WTC11 (cell line): Measurements from ENCODE around the gene PTCHD4. TPM values are rescaled to one million over a fixed set of nuclear protein-coding genes. Genes with fewer than 3 reads are reported as not detected.

Experiments
- ATAC-seq: fragments of 200-7000 bp; cut with Tn5 transposase; 2 replicates; pipeline ENCODE4 v1.10.0; 2021; ENCODE audit warnings: mild to moderate bottlenecking, moderate library complexity
- Bru-seq: library from RNA; stranded (reverse); fragments of 400-500 nt; gene quantifications from one replicate; lab custom pipeline; 2021; lab: Mats Ljungman, UMichigan
- CTCF ChIA-PET: fragments of 300-600 bp; sonication (Branson Sonifier 250); formaldehyde crosslinking; loops from one replicate; lab custom pipeline; 2021; ENCODE audit warnings: antibody characterized with exemption; lab: Charles Lee
- POLR2A ChIA-PET: fragments of 350-600 bp; sonication (Branson Sonifier 250); formaldehyde crosslinking; loops from one replicate; lab custom pipeline; 2021; ENCODE audit warnings: antibody characterized with exemption; lab: Charles Lee
- DNase-seq: peaks from one replicate; pipeline ENCODE4 v3.0.0; 2021; ENCODE audit warnings: low spot score
- H3K27ac Mint-ChIP-seq: 2 replicates; pipeline ENCODE4 v1.8.0; 2021; ENCODE audit warnings: mixed read lengths
- H3K27me3 Mint-ChIP-seq: 2 replicates; pipeline ENCODE4 v1.8.0; 2021; ENCODE audit warnings: low read depth, mild to moderate bottlenecking, moderate library complexity, mixed read lengths
- H3K36me3 Mint-ChIP-seq: 2 replicates; pipeline ENCODE4 v1.8.0; 2021; ENCODE audit warnings: mixed read lengths
- H3K4me1 Mint-ChIP-seq: 2 replicates; pipeline ENCODE4 v1.8.0; 2022; ENCODE audit warnings: mixed read lengths
- H3K4me3 Mint-ChIP-seq: 2 replicates; pipeline ENCODE4 v1.8.0; 2021; ENCODE audit warnings: mild to moderate bottlenecking, moderate library complexity, mixed read lengths
- H3K9me3 Mint-ChIP-seq: 2 replicates; pipeline ENCODE4 v1.8.0; 2021; ENCODE audit warnings: mixed read lengths
- ARID4B ChIP-seq: sonication (generic); formaldehyde crosslinking; IDR thresholded peaks from 2 replicates; pipeline ENCODE4 v1.8.0; 2023; ENCODE audit warnings: missing genetic modification reagents, mild to moderate bottlenecking, borderline replicate concordance
- ATF1 ChIP-seq: sonication (generic); formaldehyde crosslinking; IDR thresholded peaks from 2 replicates; pipeline ENCODE4 v1.8.1; 2023; ENCODE audit warnings: mild to moderate bottlenecking, moderate library complexity, missing genetic modification reagents
- FOXJ3 ChIP-seq: sonication (generic); formaldehyde crosslinking; IDR thresholded peaks from 2 replicates; pipeline ENCODE4 v1.9.0; 2021; ENCODE audit warnings: missing genetic modification reagents, mild to moderate bottlenecking, borderline replicate concordance
- HMGA2 ChIP-seq: fragments of 250-450 bp; sonication (Bioruptor Pico); IDR thresholded peaks from 2 replicates; pipeline ENCODE4 v1.4.0; 2021; ENCODE audit warnings: mild to moderate bottlenecking, moderate library complexity
- MLX ChIP-seq: sonication (generic); formaldehyde crosslinking; IDR thresholded peaks from 2 replicates; pipeline ENCODE4 v1.8.1; 2023; ENCODE audit warnings: mild to moderate bottlenecking, missing genetic modification reagents, moderate library complexity
- NFE2L1 ChIP-seq: sonication (generic); formaldehyde crosslinking; IDR thresholded peaks from 2 replicates; pipeline ENCODE4 v1.8.1; 2023; ENCODE audit warnings: missing genetic modification reagents
- NFYB ChIP-seq: sonication (generic); formaldehyde crosslinking; conservative IDR thresholded peaks from 2 replicates; pipeline ENCODE4 v1.8.0; 2022; ENCODE audit warnings: low read depth, missing genetic modification reagents
- NR3C1 ChIP-seq: sonication (generic); formaldehyde crosslinking; conservative IDR thresholded peaks from 2 replicates; pipeline ENCODE4 v1.8.1; 2023; ENCODE audit warnings: low read depth, mild to moderate bottlenecking, missing genetic modification reagents
- SMAD4 ChIP-seq: sonication (generic); formaldehyde crosslinking; IDR thresholded peaks from 2 replicates; pipeline ENCODE4 v1.8.0; 2022; ENCODE audit warnings: mild to moderate bottlenecking, missing genetic modification reagents
- SOX15 ChIP-seq: fragments of 250-450 bp; sonication (Bioruptor Pico); IDR thresholded peaks from 2 replicates; pipeline ENCODE4 v1.9.0; 2021; ENCODE audit warnings: mild to moderate bottlenecking
- TEAD4 ChIP-seq: sonication (generic); formaldehyde crosslinking; IDR thresholded peaks from 2 replicates; pipeline ENCODE4 v1.8.0; 2022; ENCODE audit warnings: mild to moderate bottlenecking, missing genetic modification reagents
- TP53 ChIP-seq: sonication (generic); formaldehyde crosslinking; IDR thresholded peaks from 2 replicates; pipeline ENCODE4 v1.8.1; 2023; ENCODE audit warnings: mild to moderate bottlenecking, missing genetic modification reagents
- ZNF219 ChIP-seq: sonication (generic); formaldehyde crosslinking; IDR thresholded peaks from 2 replicates; pipeline ENCODE4 v1.8.0; 2023; ENCODE audit warnings: missing genetic modification reagents, mild to moderate bottlenecking, borderline replicate concordance
- ZNF232 ChIP-seq: sonication (generic); formaldehyde crosslinking; IDR thresholded peaks from 2 replicates; pipeline ENCODE4 v1.8.0; 2022; ENCODE audit warnings: mild to moderate bottlenecking, missing genetic modification reagents
- long read RNA-seq, 3 experiments: library from RNA in 1 of 3; library from capped mRNA in 1 of 3; library from polyadenylated mRNA in 1 of 3; unstranded in 2 of 3; stranded (forward) in 1 of 3; transcript quantifications; one replicate each; pipeline ENCODE4 v2.0.0, GENCODE V29; 2021
- total RNA-seq: library from RNA; stranded (reverse); gene quantifications from 3 replicates; pipeline ENCODE4 v1.2.3, GENCODE V29; 2021
- TF ChIP-seq, protein P1 (sequence below): fragments of 250-450 bp; sonication (Bioruptor Pico); IDR thresholded peaks from 2 replicates; pipeline ENCODE4 v1.9.0; 2021; ENCODE audit warnings: mild to moderate bottlenecking
- TF ChIP-seq, protein P2 (sequence below): sonication (generic); formaldehyde crosslinking; IDR thresholded peaks from 2 replicates; pipeline ENCODE4 v1.8.1; 2023; ENCODE audit warnings: mild to moderate bottlenecking, missing genetic modification reagents
- TF ChIP-seq, protein P3 (sequence below): sonication (generic); formaldehyde crosslinking; conservative IDR thresholded peaks from 2 replicates; pipeline ENCODE4 v1.8.1; 2022; ENCODE audit warnings: mild to moderate bottlenecking, missing genetic modification reagents

The PTCHD4 gene
- total RNA-seq (0.69 to 1.6 TPM (median 1.0 TPM) in 3 replicates), Bru-seq, nascent RNA (percentile 38 among the genes with signal in this experiment)
- long read RNA-seq, experiment 1, partial matches to known transcripts, result 6 of 15 reads
- long read RNA-seq, experiment 1, other reads (novel, unspliced or antisense), result 9 of 15 reads
- long read RNA-seq, experiment 2, partial matches to known transcripts, result 0 of 1 reads
- long read RNA-seq, experiment 2, other reads (novel, unspliced or antisense), result 1 of 1 reads
- long read RNA-seq, experiment 3, result 0 reads

- Mint-ChIP-seq H3K4me3 (peak within 1 kb of the TSS; percentile 83), H3K27me3 (no peaks in the 10 kb centered on the region; the same call in 1 of the 2 replicates), H3K4me1 (peaks cover 60% of the 10 kb centered on the region), H3K36me3 (peaks cover 16% of the 10 kb centered on the region), H3K27ac (peak within 1 kb of the TSS; percentile 99), H3K9me3 (peaks cover 7% of the 10 kb centered on the region)
- POLR2A ChIA-PET, result no interaction called here
- ATAC-seq, result peak; percentile 92
- CTCF ChIA-PET, result no interaction called here
- no peak for TF ChIP-seq ATF1 (CRISPR knock-in tag)
- peak; percentile 97 for TF ChIP-seq TP53 (CRISPR knock-in tag)
- DNase-seq, result peak; percentile 21
Observed at GRCh38 chr6:48111143-48111506, at the start of gene PTCHD4. Gene PTCHD4, minus strand, starts transcription at chr6:48111197. Its CDS starts 42,240 bp downstream, at chr6:48068957.

- Mint-ChIP-seq H3K9me3 (peaks cover 70% of the 10 kb centered on the region), H3K27ac (no peak overlapping the region), H3K36me3 (peaks cover 49% of the 10 kb centered on the region), H3K4me3 (no peak overlapping the region), H3K27me3 (peaks cover 5% of the 10 kb centered on the region; the same call in 1 of the 2 replicates), H3K4me1 (peaks cover 3% of the 10 kb centered on the region)
- DNase-seq (no peak), ATAC-seq (no peak)
- ChIA-PET POLR2A (no interaction called here), CTCF (no interaction called here)
- TF ChIP-seq, protein P1, sequence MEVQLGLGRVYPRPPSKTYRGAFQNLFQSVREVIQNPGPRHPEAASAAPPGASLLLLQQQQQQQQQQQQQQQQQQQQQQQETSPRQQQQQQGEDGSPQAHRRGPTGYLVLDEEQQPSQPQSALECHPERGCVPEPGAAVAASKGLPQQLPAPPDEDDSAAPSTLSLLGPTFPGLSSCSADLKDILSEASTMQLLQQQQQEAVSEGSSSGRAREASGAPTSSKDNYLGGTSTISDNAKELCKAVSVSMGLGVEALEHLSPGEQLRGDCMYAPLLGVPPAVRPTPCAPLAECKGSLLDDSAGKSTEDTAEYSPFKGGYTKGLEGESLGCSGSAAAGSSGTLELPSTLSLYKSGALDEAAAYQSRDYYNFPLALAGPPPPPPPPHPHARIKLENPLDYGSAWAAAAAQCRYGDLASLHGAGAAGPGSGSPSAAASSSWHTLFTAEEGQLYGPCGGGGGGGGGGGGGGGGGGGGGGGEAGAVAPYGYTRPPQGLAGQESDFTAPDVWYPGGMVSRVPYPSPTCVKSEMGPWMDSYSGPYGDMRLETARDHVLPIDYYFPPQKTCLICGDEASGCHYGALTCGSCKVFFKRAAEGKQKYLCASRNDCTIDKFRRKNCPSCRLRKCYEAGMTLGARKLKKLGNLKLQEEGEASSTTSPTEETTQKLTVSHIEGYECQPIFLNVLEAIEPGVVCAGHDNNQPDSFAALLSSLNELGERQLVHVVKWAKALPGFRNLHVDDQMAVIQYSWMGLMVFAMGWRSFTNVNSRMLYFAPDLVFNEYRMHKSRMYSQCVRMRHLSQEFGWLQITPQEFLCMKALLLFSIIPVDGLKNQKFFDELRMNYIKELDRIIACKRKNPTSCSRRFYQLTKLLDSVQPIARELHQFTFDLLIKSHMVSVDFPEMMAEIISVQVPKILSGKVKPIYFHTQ (CRISPR knock-in tag), result no peak
- TF ChIP-seq NFE2L1 (CRISPR knock-in tag), result no peak
- TF ChIP-seq ZNF232 (CRISPR knock-in tag), result no peak
- TF ChIP-seq HMGA2, result no peak
- no peak for TF ChIP-seq SOX15 (CRISPR knock-in tag)
- TF ChIP-seq SMAD4 (CRISPR knock-in tag), result no peak
- TF ChIP-seq, protein P2, sequence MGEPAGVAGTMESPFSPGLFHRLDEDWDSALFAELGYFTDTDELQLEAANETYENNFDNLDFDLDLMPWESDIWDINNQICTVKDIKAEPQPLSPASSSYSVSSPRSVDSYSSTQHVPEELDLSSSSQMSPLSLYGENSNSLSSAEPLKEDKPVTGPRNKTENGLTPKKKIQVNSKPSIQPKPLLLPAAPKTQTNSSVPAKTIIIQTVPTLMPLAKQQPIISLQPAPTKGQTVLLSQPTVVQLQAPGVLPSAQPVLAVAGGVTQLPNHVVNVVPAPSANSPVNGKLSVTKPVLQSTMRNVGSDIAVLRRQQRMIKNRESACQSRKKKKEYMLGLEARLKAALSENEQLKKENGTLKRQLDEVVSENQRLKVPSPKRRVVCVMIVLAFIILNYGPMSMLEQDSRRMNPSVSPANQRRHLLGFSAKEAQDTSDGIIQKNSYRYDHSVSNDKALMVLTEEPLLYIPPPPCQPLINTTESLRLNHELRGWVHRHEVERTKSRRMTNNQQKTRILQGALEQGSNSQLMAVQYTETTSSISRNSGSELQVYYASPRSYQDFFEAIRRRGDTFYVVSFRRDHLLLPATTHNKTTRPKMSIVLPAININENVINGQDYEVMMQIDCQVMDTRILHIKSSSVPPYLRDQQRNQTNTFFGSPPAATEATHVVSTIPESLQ (CRISPR knock-in tag), result no peak
- TF ChIP-seq ZNF219 (CRISPR knock-in tag), result no peak
- no peak for TF ChIP-seq FOXJ3 (CRISPR knock-in tag)
- TF ChIP-seq NR3C1 (CRISPR knock-in tag), result no peak
- no peak for TF ChIP-seq NFYB (CRISPR knock-in tag)
- TF ChIP-seq, protein P3, sequence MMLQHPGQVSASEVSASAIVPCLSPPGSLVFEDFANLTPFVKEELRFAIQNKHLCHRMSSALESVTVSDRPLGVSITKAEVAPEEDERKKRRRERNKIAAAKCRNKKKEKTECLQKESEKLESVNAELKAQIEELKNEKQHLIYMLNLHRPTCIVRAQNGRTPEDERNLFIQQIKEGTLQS, result no peak
Observed at GRCh38 chr6:48151142-48151541, 40.1 kb upstream of the PTCHD4 start.

GRCh38 chr6:48150701-48151100 lies 39.7 kb upstream of the PTCHD4 start:
- Mint-ChIP-seq H3K9me3 (peaks cover 68% of the 10 kb centered on the region), H3K4me1 (peaks cover 8% of the 10 kb centered on the region), H3K36me3 (peaks cover 49% of the 10 kb centered on the region), H3K27ac (no peak overlapping the region), H3K4me3 (no peak overlapping the region), H3K27me3 (peaks cover 5% of the 10 kb centered on the region; the same call in 1 of the 2 replicates)
- CTCF ChIA-PET, result no interaction called here
- DNase-seq (no peak), ATAC-seq (no peak)
- POLR2A ChIA-PET, result no interaction called here
- TF ChIP-seq TP53 (CRISPR knock-in tag) (no peak), MLX (CRISPR knock-in tag) (no peak), NR3C1 (CRISPR knock-in tag) (no peak), ARID4B (CRISPR knock-in tag) (no peak), TEAD4 (CRISPR knock-in tag) (no peak)
- TF ChIP-seq, protein P2 (CRISPR knock-in tag), result no peak
